GM23338 (cell line): Measurements from ENCODE around the gene GPX8.

Experiments used
- CREB1 ChIP-seq: fragments of 250-450 bp; sonication (Bioruptor Pico); IDR thresholded peaks from 2 replicates; pipeline ENCODE4 v1.5.0; 2020; ENCODE audit warnings: low read depth, mild to moderate bottlenecking, moderate library complexity
- EZH2 ChIP-seq: fragments of 200-600 bp; sonication (generic); IDR thresholded peaks from one replicate; pipeline ENCODE4 v1.8.0; 2017; ENCODE audit warnings: antibody characterized with exemption, mild to moderate bottlenecking, low read depth; ENCODE audit not compliant: unreplicated experiment
- POLR2AphosphoS5 ChIP-seq: IDR thresholded peaks from 2 replicates; pipeline ENCODE4 v1.6.1; 2016; ENCODE audit warnings: antibody characterized with exemption, low read depth
- REST ChIP-seq: IDR thresholded peaks from one replicate; pipeline ENCODE4 v1.6.1; 2018; ENCODE audit warnings: antibody characterized with exemption; ENCODE audit not compliant: unreplicated experiment
- STAT1 ChIP-seq: IDR thresholded peaks from one replicate; pipeline ENCODE4 v1.6.1; 2016; ENCODE audit warnings: antibody characterized with exemption; ENCODE audit not compliant: unreplicated experiment
- ZNF114 ChIP-seq: fragments of 250-450 bp; sonication (Bioruptor Pico); IDR thresholded peaks from 2 replicates; pipeline ENCODE4 v1.5.0; 2020; ENCODE audit warnings: mild to moderate bottlenecking, moderate library complexity
- ZNF331 ChIP-seq: fragments of 250-450 bp; sonication (Bioruptor Pico); IDR thresholded peaks from 2 replicates; pipeline ENCODE4 v1.5.0; 2020; ENCODE audit warnings: low read depth, mild to moderate bottlenecking, moderate library complexity
- TF ChIP-seq, protein P1 (sequence below), 2 experiments: fragments of 200-600 bp in 1 of 2; sonication (generic) in 1 of 2; conservative IDR thresholded peaks; 2 replicates each; pipeline versions ENCODE4 v1.5.1 to v1.6.1; 2016 to 2017; ENCODE audit warnings: antibody characterized with exemption in 2 of 2, low read depth in 2 of 2, mild to moderate bottlenecking in 2 of 2, moderate library complexity in 1 of 2

DNA sequence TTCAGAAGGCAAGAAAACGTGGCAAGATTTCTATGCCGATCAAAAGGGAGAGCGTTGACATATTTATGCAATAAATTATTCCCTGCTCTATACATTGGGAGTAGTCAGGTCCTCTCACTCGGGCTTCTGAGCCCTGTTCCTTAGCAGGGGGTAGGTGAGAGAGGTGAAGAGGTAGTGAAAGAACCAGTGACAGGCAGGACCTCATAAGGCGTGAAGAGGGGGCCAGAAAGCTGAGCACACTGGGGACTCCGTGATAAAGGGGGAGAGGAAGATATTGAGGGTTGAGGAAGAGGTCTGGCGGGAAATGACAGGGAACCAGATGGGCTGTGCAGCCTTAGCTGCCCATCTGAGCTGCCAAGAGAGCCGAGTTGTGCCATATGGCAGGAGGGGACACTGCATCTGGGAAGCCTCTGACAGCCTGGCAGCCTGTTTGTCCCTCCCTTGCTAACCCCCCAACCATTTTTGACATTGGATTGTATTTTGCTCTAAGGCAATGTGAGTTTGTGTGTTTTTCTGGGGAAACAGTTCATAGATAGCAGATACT is 13.8 kb downstream of the GPX8 start:
- TF ChIP-seq, protein P1, sequence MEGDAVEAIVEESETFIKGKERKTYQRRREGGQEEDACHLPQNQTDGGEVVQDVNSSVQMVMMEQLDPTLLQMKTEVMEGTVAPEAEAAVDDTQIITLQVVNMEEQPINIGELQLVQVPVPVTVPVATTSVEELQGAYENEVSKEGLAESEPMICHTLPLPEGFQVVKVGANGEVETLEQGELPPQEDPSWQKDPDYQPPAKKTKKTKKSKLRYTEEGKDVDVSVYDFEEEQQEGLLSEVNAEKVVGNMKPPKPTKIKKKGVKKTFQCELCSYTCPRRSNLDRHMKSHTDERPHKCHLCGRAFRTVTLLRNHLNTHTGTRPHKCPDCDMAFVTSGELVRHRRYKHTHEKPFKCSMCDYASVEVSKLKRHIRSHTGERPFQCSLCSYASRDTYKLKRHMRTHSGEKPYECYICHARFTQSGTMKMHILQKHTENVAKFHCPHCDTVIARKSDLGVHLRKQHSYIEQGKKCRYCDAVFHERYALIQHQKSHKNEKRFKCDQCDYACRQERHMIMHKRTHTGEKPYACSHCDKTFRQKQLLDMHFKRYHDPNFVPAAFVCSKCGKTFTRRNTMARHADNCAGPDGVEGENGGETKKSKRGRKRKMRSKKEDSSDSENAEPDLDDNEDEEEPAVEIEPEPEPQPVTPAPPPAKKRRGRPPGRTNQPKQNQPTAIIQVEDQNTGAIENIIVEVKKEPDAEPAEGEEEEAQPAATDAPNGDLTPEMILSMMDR (conservative IDR thresholded peaks at IDR 0.05; ENCODE audit: low read depth in 2 of 2): no peak
- TF ChIP-seq POLR2AphosphoS5 (no peak), REST (no peak), EZH2 (no peak), STAT1 (no peak), ZNF114 (no peak), CREB1 (CRISPR knock-in tag) (no peak), ZNF331 (CRISPR knock-in tag) (no peak)
